HG03108 (cell line): ENCODE data around the gene ETFBKMT.
"Not testable (repeated sequence)": the region's sequence is repeated elsewhere in the genome, so short reads cannot be mapped to it uniquely, and the experiment has no call there.

Experiments
- ATAC-seq: cut with Tn5 transposase; IDR thresholded peaks from one replicate; pipeline ENCODE4 v1.9.1; 2021; ENCODE audit warnings: moderate library complexity; ENCODE audit not compliant: unreplicated experiment

The ETFBKMT gene

GRCh38 chr12:31716998-31717397, 57.5 kb downstream of the ETFBKMT start:
- not testable (repeated sequence) for ATAC-seq

- not testable (repeated sequence) for ATAC-seq
These were observed 59.2 kb downstream of the ETFBKMT start for GRCh38 chr12:31718542-31719198.

GRCh38 chr12:31722580-31722979, 63.1 kb downstream of the ETFBKMT start:
- no peak for ATAC-seq
